ENCODE results near the gene ZNHIT2.

The ZNHIT2 gene

DNA sequence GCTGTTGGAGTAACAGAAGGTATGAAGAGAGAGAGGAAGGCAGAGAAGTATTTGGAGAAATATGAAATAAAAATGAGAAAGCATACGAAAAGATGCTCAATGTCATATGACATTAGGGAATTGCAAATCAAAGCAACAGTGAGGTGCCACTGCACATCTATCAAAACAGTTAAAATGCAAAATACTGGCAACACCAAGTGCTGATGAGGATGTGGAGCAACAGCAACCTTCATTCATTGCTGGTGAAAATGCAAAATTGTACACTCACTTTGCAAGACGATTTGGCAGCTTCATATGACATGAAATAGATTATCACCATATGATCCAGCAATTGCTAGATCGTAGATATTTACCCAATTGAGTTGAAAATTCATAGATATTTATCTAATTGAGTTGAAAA lies 43.1 kb upstream of the ZNHIT2 start:
- no peaks in the 10 kb centered on the region for H3K9me3 ChIP-seq (ENCODE audit: control insufficient read depth, low read length)
- no peak overlapping the region for H4K8ac ChIP-seq (ENCODE audit: low read length)
- peaks cover 0 to 3% of the 10 kb centered on the region in 2 experiments for H3K27me3 ChIP-seq (ENCODE audit: control insufficient read depth in 1 of 2, insufficient read depth in 1 of 2, low read length in 2 of 2)
- no peak overlapping the region for H3K18ac ChIP-seq (ENCODE audit: low read depth in 1 of 2, low read length in 2 of 2)
- H4K91ac ChIP-seq (ENCODE audit: low read length) = no peak overlapping the region
- H3K4me3 ChIP-seq (ENCODE audit: insufficient read depth in 1 of 2, low read depth in 1 of 2, low read length in 2 of 2) = no peak overlapping the region
- H3K23ac ChIP-seq (ENCODE audit: low read length in 2 of 2) = no peak overlapping the region
- WGBS = 75% methylated on average over 2 of the region's 3 CpGs
- no peak overlapping the region for H3K14ac ChIP-seq (ENCODE audit: low read length in 2 of 2)
- H3K4ac ChIP-seq (ENCODE audit: low read depth in 1 of 2, low read length in 2 of 2) = no peak overlapping the region
- H3K79me1 ChIP-seq (replicated peaks; ENCODE audit: low read length, poor library complexity, severe bottlenecking) = no peaks in the 10 kb centered on the region
- H2BK15ac ChIP-seq (ENCODE audit: low read depth, poor library complexity, severe bottlenecking) = no peak overlapping the region
- H2BK12ac ChIP-seq (ENCODE audit: low read length in 2 of 2) = no peak overlapping the region
- no peak for DNase-seq
- H3K36me3 ChIP-seq (ENCODE audit: control insufficient read depth in 1 of 2, insufficient read depth in 2 of 2, low read depth in 1 of 2, low read length in 2 of 2) = no peaks in the 10 kb centered on the region
- no peak overlapping the region for H2AFZ ChIP-seq (ENCODE audit: low read depth, low read length)
- H2AK5ac ChIP-seq (ENCODE audit: low read length, severe bottlenecking) = no peak overlapping the region
- no peak overlapping the region for H3K9ac ChIP-seq (ENCODE audit: low read length)
- no peak overlapping the region for H2BK5ac ChIP-seq (ENCODE audit: low read depth, low read length, poor library complexity, severe bottlenecking)
- no peak overlapping the region for H2BK120ac ChIP-seq (ENCODE audit: low read depth, low read length)
- H3K4me1 ChIP-seq (ENCODE audit: control insufficient read depth, insufficient read depth, low read depth, low read length) = no peaks in the 10 kb centered on the region
- no peak overlapping the region for H3K4me2 ChIP-seq (ENCODE audit: low read length, poor library complexity, severe bottlenecking)
- no peak overlapping the region for H3K27ac ChIP-seq (ENCODE audit: low read length, poor library complexity, severe bottlenecking)

DNA sequence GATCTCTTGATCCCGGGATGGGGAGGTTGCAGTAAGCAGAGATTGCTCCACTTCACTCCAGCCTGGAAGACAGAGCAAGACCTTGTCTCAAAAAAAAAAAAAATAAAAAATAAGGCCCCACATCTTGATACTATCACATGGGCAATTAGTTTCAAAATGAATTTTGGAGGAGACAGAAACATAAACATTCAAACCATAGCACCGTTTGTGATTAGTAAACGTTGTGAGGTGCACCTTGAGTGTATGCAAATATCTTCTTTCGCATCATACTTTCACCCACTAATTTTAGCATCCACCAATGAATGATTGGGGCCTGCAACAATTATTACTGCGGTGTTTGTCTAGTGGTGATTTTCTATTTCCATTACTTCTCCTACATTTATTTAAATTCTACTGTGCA lies 41.5 kb upstream of the ZNHIT2 start:
- Histone ChIP-seq H2AK5ac (ENCODE audit: low read length, severe bottlenecking) (no peak overlapping the region), H2AFZ (ENCODE audit: low read depth, low read length) (no peak overlapping the region), H3K4me3 (ENCODE audit: insufficient read depth in 1 of 2, low read depth in 1 of 2, low read length in 2 of 2) (no peak overlapping the region), H2BK15ac (ENCODE audit: low read depth, poor library complexity, severe bottlenecking) (no peak overlapping the region), H3K36me3 (ENCODE audit: control insufficient read depth in 1 of 2, insufficient read depth in 2 of 2, low read depth in 1 of 2, low read length in 2 of 2) (no peaks in the 10 kb centered on the region), H3K79me1 (replicated peaks; ENCODE audit: low read length, poor library complexity, severe bottlenecking) (no peaks in the 10 kb centered on the region), H3K4me2 (ENCODE audit: low read length, poor library complexity, severe bottlenecking) (no peak overlapping the region), H3K4me1 (ENCODE audit: control insufficient read depth, insufficient read depth, low read depth, low read length) (no peaks in the 10 kb centered on the region), H3K18ac (ENCODE audit: low read depth in 1 of 2, low read length in 2 of 2) (no peak overlapping the region), H4K8ac (ENCODE audit: low read length) (no peak overlapping the region), H3K4ac (ENCODE audit: low read depth in 1 of 2, low read length in 2 of 2) (no peak overlapping the region), H3K23ac (ENCODE audit: low read length in 2 of 2) (no peak overlapping the region), H2BK120ac (ENCODE audit: low read depth, low read length) (no peak overlapping the region), H3K27me3 (ENCODE audit: control insufficient read depth in 1 of 2, insufficient read depth in 1 of 2, low read length in 2 of 2) (peaks cover 0 to 3% of the 10 kb centered on the region in 2 experiments), H3K14ac (ENCODE audit: low read length in 2 of 2) (no peak overlapping the region), H2BK5ac (ENCODE audit: low read depth, low read length, poor library complexity, severe bottlenecking) (no peak overlapping the region), H4K91ac (ENCODE audit: low read length) (no peak overlapping the region), H3K9ac (ENCODE audit: low read length) (no peak overlapping the region), H3K9me3 (ENCODE audit: control insufficient read depth, low read length) (no peaks in the 10 kb centered on the region), H2BK12ac (ENCODE audit: low read length in 2 of 2) (no peak overlapping the region), H3K27ac (ENCODE audit: low read length, poor library complexity, severe bottlenecking) (no peak overlapping the region)
- no CpG with 5 or more reads among the region's 5 CpGs for WGBS
- no peak for DNase-seq

DNA sequence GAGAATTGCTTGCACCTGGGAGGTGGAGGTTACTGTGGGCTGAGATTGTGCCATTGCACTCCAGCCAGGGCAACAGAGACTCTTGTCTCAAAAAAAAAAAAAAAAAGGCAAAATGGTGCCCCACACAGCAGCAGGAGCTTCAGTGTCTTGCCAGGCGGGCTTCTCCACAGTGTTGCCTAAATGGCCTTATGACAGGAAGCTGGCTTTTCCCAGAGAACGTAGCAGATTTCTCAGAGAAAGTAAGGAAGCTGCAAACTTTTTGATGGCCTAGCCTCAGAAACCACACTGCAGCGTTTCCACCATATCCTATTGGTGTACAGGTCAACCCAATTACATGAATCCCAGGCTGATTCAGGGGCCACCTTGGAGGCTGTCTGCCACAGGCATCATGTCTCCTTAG lies 39.8 kb upstream of the ZNHIT2 start:
- Histone ChIP-seq H2BK120ac (ENCODE audit: low read depth, low read length) (no peak overlapping the region), H3K18ac (ENCODE audit: low read depth in 1 of 2, low read length in 2 of 2) (no peak overlapping the region), H4K8ac (ENCODE audit: low read length) (no peak overlapping the region), H3K9me3 (ENCODE audit: control insufficient read depth, low read length) (no peaks in the 10 kb centered on the region), H3K23ac (ENCODE audit: low read length in 2 of 2) (no peak overlapping the region), H3K4me3 (ENCODE audit: insufficient read depth in 1 of 2, low read depth in 1 of 2, low read length in 2 of 2) (no peak overlapping the region), H3K27ac (ENCODE audit: low read length, poor library complexity, severe bottlenecking) (no peak overlapping the region), H3K27me3 (ENCODE audit: control insufficient read depth in 1 of 2, insufficient read depth in 1 of 2, low read length in 2 of 2) (peaks cover 0 to 3% of the 10 kb centered on the region in 2 experiments), H3K36me3 (ENCODE audit: control insufficient read depth in 1 of 2, insufficient read depth in 2 of 2, low read depth in 1 of 2, low read length in 2 of 2) (no peaks in the 10 kb centered on the region), H4K91ac (ENCODE audit: low read length) (no peak overlapping the region), H2BK15ac (ENCODE audit: low read depth, poor library complexity, severe bottlenecking) (no peak overlapping the region), H3K9ac (ENCODE audit: low read length) (no peak overlapping the region), H3K4me1 (ENCODE audit: control insufficient read depth, insufficient read depth, low read depth, low read length) (no peaks in the 10 kb centered on the region), H2BK5ac (ENCODE audit: low read depth, low read length, poor library complexity, severe bottlenecking) (no peak overlapping the region), H3K14ac (ENCODE audit: low read length in 2 of 2) (no peak overlapping the region), H2BK12ac (ENCODE audit: low read length in 2 of 2) (no peak overlapping the region), H2AFZ (ENCODE audit: low read depth, low read length) (no peak overlapping the region), H3K79me1 (replicated peaks; ENCODE audit: low read length, poor library complexity, severe bottlenecking) (no peaks in the 10 kb centered on the region), H3K4me2 (ENCODE audit: low read length, poor library complexity, severe bottlenecking) (no peak overlapping the region), H3K4ac (ENCODE audit: low read depth in 1 of 2, low read length in 2 of 2) (no peak overlapping the region), H2AK5ac (ENCODE audit: low read length, severe bottlenecking) (no peak overlapping the region)
- no peak for DNase-seq
- WGBS = 82% methylated on average over 3 of the region's 3 CpGs

DNA sequence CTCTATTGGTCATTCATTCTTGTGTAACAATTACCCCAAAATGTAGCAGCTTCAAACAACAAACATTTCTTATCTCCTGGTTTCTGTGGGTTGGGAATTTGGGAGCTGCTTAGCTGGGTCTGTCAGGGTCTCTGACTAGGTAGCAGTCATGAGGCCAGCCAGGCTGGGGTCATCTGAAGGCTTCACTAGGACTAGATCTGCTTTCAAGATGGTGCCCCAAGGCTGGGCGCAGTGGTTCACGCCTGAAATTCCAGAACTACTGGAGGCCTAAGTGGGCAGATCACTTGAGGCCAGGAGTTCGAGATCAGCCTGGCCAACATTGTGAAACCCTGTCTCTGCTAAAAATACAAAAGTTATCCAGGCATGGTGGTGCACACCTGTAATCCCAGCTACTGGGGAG lies 39.4 kb upstream of the ZNHIT2 start:
- H3K27me3 ChIP-seq (ENCODE audit: control insufficient read depth in 1 of 2, insufficient read depth in 1 of 2, low read length in 2 of 2) = peaks cover 0 to 3% of the 10 kb centered on the region in 2 experiments
- 80% methylated on average over 3 of the region's 3 CpGs for WGBS
- no peak overlapping the region for H3K9ac ChIP-seq (ENCODE audit: low read length)

More for the DNA sequence above, 39.4 kb upstream of the ZNHIT2 start:
- H3K9me3 ChIP-seq (ENCODE audit: control insufficient read depth, low read length) = no peaks in the 10 kb centered on the region
- H4K8ac ChIP-seq (ENCODE audit: low read length) = no peak overlapping the region
- H3K4ac ChIP-seq (ENCODE audit: low read depth in 1 of 2, low read length in 2 of 2) = no peak overlapping the region
- no peak overlapping the region for H2BK5ac ChIP-seq (ENCODE audit: low read depth, low read length, poor library complexity, severe bottlenecking)
- no peaks in the 10 kb centered on the region for H3K36me3 ChIP-seq (ENCODE audit: control insufficient read depth in 1 of 2, insufficient read depth in 2 of 2, low read depth in 1 of 2, low read length in 2 of 2)
- H3K23ac ChIP-seq (ENCODE audit: low read length in 2 of 2) = no peak overlapping the region
- H3K4me1 ChIP-seq (ENCODE audit: control insufficient read depth, insufficient read depth, low read depth, low read length) = no peaks in the 10 kb centered on the region
- H2BK15ac ChIP-seq (ENCODE audit: low read depth, poor library complexity, severe bottlenecking) = no peak overlapping the region
- no peaks in the 10 kb centered on the region for H3K79me1 ChIP-seq (replicated peaks; ENCODE audit: low read length, poor library complexity, severe bottlenecking)
- no peak overlapping the region for H2BK12ac ChIP-seq (ENCODE audit: low read length in 2 of 2)
- H2BK120ac ChIP-seq (ENCODE audit: low read depth, low read length) = no peak overlapping the region
- H3K4me3 ChIP-seq (ENCODE audit: insufficient read depth in 1 of 2, low read depth in 1 of 2, low read length in 2 of 2) = no peak overlapping the region
- H2AFZ ChIP-seq (ENCODE audit: low read depth, low read length) = no peak overlapping the region
- H3K14ac ChIP-seq (ENCODE audit: low read length in 2 of 2) = no peak overlapping the region
- H3K27ac ChIP-seq (ENCODE audit: low read length, poor library complexity, severe bottlenecking) = no peak overlapping the region
- no peak overlapping the region for H4K91ac ChIP-seq (ENCODE audit: low read length)
- no peak overlapping the region for H3K4me2 ChIP-seq (ENCODE audit: low read length, poor library complexity, severe bottlenecking)
- no peak overlapping the region for H2AK5ac ChIP-seq (ENCODE audit: low read length, severe bottlenecking)
- no peak for DNase-seq
- no peak overlapping the region for H3K18ac ChIP-seq (ENCODE audit: low read depth in 1 of 2, low read length in 2 of 2)

Data from mesenchymal stem cell (in vitro differentiated cells and primary cell).